LNCAP (cell line): Measurements from ENCODE around the gene MRPL43.

Source experiments
- TF ChIP-seq, protein P1 (sequence below): fragments of 450-650 bp; IDR thresholded peaks from 2 replicates; pipeline ENCODE4 v1.5.1; 2017; ENCODE audit warnings: mild to moderate bottlenecking

The MRPL43 gene

DNA sequence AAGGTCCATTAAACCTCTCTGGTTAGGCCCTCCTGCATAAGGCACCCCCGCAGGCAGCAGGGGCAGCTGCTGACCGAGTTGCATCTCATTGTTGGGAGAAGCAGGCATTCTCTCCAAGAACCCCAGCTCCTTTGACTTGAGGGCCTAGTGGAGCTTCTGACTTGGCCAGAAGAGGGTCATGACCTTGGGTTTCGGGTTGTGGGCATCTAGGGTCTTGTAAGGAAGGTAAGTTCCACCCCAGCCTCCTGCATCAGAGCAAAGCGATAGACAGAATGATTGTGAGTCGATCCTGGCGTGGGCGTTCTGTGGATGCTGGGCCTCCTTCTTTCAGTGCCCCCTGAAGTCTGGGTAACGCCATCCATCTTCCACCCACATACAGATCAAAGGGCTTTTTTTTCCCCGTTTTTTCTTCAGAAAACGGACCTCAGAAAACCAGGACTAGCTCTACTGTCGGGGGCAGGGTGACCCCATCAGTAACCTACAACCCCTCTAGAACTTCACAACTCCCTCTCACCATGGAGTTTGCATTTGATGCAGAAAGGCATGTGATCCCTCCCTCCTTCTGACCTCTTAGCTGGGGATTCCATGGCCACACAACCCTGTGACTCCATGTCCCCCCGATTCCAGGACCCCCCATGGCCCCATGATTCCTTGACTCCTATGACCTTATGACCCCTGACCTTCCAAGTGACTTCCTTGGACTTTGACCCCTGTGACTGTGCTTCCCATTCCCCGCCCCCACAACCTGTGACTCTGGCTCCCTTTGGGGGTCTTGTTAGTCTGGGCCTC, 15.0 kb downstream of the MRPL43 start:
- TF ChIP-seq, protein P1, sequence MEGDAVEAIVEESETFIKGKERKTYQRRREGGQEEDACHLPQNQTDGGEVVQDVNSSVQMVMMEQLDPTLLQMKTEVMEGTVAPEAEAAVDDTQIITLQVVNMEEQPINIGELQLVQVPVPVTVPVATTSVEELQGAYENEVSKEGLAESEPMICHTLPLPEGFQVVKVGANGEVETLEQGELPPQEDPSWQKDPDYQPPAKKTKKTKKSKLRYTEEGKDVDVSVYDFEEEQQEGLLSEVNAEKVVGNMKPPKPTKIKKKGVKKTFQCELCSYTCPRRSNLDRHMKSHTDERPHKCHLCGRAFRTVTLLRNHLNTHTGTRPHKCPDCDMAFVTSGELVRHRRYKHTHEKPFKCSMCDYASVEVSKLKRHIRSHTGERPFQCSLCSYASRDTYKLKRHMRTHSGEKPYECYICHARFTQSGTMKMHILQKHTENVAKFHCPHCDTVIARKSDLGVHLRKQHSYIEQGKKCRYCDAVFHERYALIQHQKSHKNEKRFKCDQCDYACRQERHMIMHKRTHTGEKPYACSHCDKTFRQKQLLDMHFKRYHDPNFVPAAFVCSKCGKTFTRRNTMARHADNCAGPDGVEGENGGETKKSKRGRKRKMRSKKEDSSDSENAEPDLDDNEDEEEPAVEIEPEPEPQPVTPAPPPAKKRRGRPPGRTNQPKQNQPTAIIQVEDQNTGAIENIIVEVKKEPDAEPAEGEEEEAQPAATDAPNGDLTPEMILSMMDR, result no peak

DNA sequence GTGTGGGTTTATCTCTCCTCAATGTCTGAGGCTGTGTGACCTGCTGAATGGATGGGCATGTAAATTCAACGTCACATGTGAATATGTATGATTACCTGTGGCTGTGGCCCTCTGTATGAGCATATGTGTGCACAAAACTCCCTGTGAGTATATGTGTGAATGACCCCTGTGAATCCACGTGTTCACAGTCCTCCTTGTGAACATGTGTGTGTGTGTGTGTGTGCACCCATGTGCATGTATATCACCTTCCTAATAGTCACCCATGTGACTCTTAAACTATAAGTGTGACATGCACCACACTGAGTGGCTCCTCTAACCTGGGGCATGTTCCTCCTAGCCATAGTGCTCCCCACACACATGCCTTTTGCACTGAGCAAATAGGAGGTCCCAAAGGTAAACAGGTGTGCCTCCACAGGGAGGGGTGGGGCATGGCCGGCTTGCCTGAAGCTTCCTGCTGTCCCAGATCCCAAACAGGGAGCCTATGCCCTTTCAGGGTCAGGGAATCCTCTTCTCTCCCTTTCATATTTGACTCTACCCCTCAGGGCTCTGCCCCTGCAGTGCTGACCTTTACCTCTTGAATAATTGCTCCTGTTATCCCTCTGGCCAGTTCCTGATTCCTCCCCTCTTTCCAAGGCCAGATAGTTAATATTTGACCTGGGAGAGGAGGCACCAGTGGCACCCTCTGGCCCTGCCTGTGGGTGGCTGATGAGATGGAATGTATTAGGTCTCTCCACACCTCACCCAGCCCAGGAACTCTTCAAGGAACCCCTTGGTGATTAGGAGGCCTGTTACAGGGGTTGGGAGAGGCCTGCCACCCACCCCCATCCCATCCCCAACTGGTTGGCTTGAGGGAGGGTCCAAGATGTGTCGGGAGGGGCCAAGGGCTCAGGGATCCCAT, 16.1 kb downstream of the MRPL43 start:
- TF ChIP-seq, protein P1, result no peak

DNA sequence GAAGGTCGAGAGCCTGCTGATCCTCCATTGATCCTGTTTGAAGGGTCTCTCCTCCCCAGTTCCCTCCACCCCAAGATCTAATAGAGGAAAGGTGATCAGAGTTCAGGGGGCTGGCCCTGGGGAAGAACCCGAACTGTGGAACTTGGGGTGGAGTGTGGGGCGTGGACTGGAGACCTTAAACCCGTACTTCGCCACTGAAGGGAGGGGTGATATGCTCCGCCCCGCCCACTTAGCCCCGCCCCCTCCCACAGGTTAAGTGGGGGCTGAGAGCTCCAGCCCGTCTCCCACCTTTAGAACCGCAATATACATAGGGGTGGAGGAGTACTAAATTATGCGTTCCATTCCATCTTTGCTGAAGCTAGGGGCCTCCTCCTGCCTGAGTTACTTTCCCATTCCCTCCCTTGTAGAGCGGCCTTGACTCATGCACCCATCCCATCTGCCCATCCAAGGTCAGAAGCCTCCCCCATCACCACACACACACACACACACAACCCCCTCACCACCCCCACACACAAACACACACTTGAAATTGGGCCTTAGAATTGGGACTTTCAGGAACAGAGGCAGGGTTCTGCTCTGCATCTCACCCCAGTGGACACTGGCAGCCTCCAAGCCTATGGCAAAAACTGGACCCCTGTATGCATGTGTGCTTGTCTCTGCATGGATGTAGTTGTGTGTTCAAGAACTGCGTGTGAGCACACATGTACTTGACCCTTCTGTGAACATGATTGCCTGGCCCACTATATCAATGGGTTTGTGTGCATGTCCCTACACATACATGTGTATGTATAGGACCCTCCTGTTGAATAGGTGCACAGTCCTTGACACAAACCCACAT, 17.0 kb downstream of the MRPL43 start:
- TF ChIP-seq, protein P1, result no peak

DNA sequence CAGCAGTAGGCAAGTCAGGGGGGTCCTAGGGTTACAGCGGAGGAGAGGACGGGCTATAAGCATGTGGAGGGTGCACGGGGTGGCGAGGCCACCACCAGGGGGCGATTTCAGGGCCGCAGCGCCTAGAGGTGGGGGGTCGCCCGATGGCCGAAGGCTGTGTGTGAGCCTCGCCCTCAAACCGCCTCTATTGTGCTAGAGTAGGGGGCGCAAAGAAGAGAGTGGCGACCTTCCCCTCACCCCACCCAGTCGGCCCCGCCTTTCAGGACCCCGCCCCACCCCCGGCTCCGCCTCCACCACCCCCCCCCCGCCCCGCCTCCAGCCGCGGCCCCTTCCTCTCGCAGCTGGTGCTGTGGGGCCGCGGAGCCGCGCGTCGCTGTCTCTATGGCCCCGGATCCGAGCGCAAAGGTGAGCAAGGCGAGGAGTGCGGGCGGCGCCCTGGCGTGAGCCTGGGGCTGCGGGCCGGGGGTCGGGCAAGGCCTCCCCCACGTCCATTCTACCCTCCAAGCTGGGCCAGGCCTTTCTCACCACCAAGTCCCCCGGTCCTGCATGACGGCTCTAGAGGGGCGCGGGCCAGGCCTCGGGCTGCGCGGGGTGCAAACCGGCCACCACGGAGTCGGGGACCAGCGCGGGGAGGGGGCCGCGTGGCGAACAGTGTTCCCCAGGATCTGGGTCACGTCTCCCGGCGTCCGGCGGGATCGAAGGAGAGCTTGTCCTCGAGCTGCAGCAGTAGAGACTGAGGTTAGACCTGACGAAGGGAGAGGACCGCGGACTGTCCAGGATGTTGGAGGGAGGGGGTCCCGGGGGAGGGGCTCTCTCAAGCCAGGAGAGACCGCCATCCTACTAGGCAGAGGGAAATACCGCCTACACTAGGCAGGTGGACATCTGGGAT, 17.9 kb downstream of the MRPL43 start, which contains the start of gene SEMA4G:
TSS of gene SEMA4G (plus strand) at position 318 of the 889 bp plus-strand sequence. CDS start 3,409 bp downstream, outside the sequence.
- TF ChIP-seq, protein P1, result peak; percentile 25; the same call in 1 of the 2 replicates

DNA sequence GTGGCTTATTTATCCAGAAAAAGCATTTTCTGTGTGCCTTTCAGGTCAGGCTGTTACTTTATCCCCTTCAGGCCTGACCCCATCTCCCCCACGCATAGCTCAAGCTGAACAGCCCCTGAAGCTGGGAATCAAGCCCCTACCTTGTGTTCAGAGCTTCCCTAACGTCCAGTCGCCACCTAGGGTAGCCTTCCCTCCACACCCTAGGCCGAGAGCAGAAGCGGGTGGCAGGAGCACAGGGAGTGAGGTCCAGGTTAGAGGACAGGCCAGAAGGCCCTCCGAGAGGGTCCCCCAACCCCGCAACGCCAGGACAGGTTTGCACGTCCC, 18.5 kb downstream of the MRPL43 start:
- TF ChIP-seq, protein P1, result no peak

DNA sequence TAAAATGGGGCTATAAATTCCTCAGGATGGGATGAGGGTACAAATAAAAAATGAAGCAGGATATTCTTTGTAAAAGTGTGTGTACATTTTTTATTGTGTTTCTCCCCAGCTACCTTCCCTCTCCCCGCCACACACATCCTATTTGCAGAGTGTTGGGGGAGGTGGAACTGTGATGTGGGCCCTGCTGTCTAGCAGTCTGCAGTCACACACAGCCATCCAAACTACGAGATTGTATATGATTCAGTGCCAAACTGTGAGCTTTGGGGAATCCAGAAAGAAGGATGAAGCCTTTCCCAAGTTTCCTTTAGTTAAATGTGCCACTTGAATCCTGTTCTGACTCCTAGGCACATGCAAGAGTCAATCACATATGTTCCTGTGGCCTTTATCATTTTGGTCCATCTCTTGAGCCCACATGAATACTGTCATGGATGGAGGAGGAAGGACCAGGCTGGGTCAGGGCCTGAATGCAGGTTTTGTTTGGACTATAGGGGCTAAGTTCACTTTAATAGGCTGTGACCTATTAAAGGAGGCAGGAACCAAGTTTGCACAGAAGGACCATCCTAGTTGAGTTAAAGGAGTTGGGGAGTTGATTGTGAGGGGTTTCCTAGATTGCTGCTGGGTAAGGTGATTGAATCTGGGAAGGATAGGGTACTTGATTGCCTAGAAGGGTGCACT, 19.1 kb downstream of the MRPL43 start:
- TF ChIP-seq, protein P1, result no peak
